C1 segment of cervical spinal cord (tissue), 14 donors: ENCODE results near the gene SCYGR2.

ENCODE experiments used
- DNase-seq, 14 donors: peaks; one replicate each; lab custom pipeline; 2025; lab: John Stamatoyannopoulos, UW

The SCYGR2 gene

GRCh38 chr2:227612546-227613271, 14.0 kb downstream of the SCYGR2 start:
- no peak for DNase-seq

GRCh38 chr2:227613272-227613660, 14.6 kb downstream of the SCYGR2 start:
- DNase-seq: no peak

- DNase-seq: no peak
Observed at GRCh38 chr2:227614246-227614645, 15.6 kb downstream of the SCYGR2 start.

GRCh38 chr2:227614740-227615139, 16.0 kb downstream of the SCYGR2 start, which contains the start of gene SCYGR3:
SCYGR3 (minus strand) TSS chr2:227614840; CDS start chr2:227614840, 0 bp downstream.
- DNase-seq: no peak

- DNase-seq: no peak
Observed at GRCh38 chr2:227615181-227615580, 16.5 kb downstream of the SCYGR2 start.

GRCh38 chr2:227615906-227616305, 17.2 kb downstream of the SCYGR2 start:
- no peak for DNase-seq

GRCh38 chr2:227616631-227617030, 17.9 kb downstream of the SCYGR2 start:
- no peak for DNase-seq

- DNase-seq: no peak
Observed at GRCh38 chr2:227617316-227618230, 18.9 kb downstream of the SCYGR2 start, which contains the start of gene SCYGR4. SCYGR4 (plus strand) TSS chr2:227617498; CDS start chr2:227617498, 0 bp downstream.

GRCh38 chr2:227623226-227623625, 24.5 kb downstream of the SCYGR2 start:
- no peak for DNase-seq

GRCh38 chr2:227625420-227625819, 26.7 kb downstream of the SCYGR2 start:
- DNase-seq: no peak

- DNase-seq: no peak
Observed at GRCh38 chr2:227626580-227627151, 28.0 kb downstream of the SCYGR2 start.

- no peak for DNase-seq
Observed at GRCh38 chr2:227627769-227628168, 29.1 kb downstream of the SCYGR2 start.

- DNase-seq: no peak
Observed at GRCh38 chr2:227629435-227629834, 30.7 kb downstream of the SCYGR2 start.

- DNase-seq: no peak
Observed at GRCh38 chr2:227630322-227630721, 31.6 kb downstream of the SCYGR2 start.

- no peak for DNase-seq
Observed at GRCh38 chr2:227632827-227633226, 34.1 kb downstream of the SCYGR2 start.

- DNase-seq: no peak
Observed at GRCh38 chr2:227634201-227634600, 35.5 kb downstream of the SCYGR2 start.

GRCh38 chr2:227642656-227643055, 44.0 kb downstream of the SCYGR2 start:
- no peak for DNase-seq

- DNase-seq: no peak
Observed at GRCh38 chr2:227643990-227644551, 45.4 kb downstream of the SCYGR2 start.
